Measurements from ENCODE around the gene C1orf174. TPM values are rescaled to one million over a fixed set of nuclear protein-coding genes. Genes with fewer than 3 reads are reported as not detected.

C1orf174 gene
- total RNA-seq, 2 donors from 2014 or later: 14.8 to 15.6 TPM

DNA sequence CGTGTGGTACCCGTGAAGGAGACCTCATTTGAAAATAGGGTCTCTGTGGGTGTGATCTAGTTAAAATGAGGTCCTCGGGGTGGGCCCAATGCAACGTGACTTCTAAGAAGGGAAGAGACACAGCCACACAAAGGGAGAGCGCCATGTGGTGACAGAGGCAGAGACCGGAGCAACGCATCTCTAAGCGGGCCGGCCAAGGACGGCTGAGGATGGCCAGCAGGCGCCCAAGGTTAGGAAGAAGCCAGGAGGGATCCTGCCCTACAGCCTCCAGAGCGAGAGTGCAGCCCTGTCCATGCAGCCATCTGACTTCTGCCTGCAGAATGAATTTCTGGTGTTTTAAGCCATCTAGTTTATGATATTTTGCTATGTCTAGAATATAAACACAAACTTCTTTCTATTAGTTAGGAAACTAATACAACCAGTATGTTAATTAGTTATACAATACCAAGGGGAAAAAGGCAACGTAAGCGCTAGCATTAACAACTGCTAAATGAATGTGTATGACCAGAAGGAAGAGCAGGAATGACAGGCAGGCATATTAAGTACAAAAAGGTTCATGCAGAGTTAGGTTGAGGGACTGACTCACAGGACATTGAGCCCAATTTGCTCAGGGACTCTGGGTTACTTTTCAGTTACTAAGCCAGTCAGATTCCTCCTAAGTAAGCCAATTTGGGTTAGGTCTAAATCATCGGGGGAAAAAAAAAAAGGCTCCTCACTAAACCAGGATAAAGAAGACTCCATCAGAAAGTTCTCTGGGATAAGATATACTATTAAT is 47.2 kb downstream of the C1orf174 start:
- no peak for ATAC-seq
- intact Hi-C loops (cut with DNase I): no loop called here
- TF ChIP-seq POLR2A (IDR thresholded peaks at IDR 0.05): no peak
- TF ChIP-seq, protein P1, sequence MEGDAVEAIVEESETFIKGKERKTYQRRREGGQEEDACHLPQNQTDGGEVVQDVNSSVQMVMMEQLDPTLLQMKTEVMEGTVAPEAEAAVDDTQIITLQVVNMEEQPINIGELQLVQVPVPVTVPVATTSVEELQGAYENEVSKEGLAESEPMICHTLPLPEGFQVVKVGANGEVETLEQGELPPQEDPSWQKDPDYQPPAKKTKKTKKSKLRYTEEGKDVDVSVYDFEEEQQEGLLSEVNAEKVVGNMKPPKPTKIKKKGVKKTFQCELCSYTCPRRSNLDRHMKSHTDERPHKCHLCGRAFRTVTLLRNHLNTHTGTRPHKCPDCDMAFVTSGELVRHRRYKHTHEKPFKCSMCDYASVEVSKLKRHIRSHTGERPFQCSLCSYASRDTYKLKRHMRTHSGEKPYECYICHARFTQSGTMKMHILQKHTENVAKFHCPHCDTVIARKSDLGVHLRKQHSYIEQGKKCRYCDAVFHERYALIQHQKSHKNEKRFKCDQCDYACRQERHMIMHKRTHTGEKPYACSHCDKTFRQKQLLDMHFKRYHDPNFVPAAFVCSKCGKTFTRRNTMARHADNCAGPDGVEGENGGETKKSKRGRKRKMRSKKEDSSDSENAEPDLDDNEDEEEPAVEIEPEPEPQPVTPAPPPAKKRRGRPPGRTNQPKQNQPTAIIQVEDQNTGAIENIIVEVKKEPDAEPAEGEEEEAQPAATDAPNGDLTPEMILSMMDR (IDR thresholded peaks at IDR 0.05): no peak

DNA sequence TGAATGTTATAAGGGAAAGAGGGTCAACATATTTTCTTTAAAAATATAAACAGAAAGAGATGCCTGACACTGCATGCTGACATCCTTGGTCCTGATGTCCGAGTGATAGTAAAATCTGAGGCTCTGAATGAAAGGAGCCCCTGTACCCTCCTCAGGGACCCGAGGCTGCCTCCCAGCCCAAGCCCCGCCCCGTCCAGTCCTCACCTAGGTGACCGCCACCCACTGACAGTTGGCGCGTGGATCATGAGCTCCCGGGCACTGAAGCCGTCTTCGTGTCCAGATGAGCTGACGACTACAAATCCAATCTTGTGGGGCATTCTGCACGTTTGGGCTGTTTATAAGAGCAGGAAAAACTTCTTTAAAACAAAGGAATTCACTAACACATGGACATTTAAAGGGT is 48.0 kb downstream of the C1orf174 start:
- Histone ChIP-seq H3K4me1 (peaks cover 16% of the 10 kb centered on the region), H3K27me3 (no peaks in the 10 kb centered on the region), H3K36me3 (replicated peaks in 1 of 2; ENCODE audit: insufficient read depth in 1 of 2, low read depth in 2 of 2) (peaks cover 0 to 11% of the 10 kb centered on the region in 2 donors), H3K27ac (no peak overlapping the region), H3K4me3 (no peak overlapping the region), H3K9me3 (no peaks in the 10 kb centered on the region)
- no peak for TF ChIP-seq POLR2A (IDR thresholded peaks at IDR 0.05)
- TF ChIP-seq, protein P1 (IDR thresholded peaks at IDR 0.05): no peak
- intact Hi-C loops (cut with DNase I): no loop called here
- ATAC-seq (no peak), DNase-seq (no peak)
- WGBS, 2 donors: 73 to 79% methylated on average over 7 to 12 of the region's 12 CpGs

More for the DNA sequence above, 47.2 kb downstream of the C1orf174 start:
- Histone ChIP-seq H3K36me3 (replicated peaks in 1 of 2; ENCODE audit: insufficient read depth in 1 of 2, low read depth in 2 of 2) (peaks cover 0 to 8% of the 10 kb centered on the region in 2 donors), H3K9me3 (no peaks in the 10 kb centered on the region), H3K27me3 (no peaks in the 10 kb centered on the region), H3K4me3 (no peak overlapping the region), H3K4me1 (peaks cover 17% of the 10 kb centered on the region), H3K27ac (no peak overlapping the region)
- 74 to 81% methylated on average over 14 to 15 of the region's 15 CpGs for WGBS, 2 donors
- DNase-seq: no peak

DNA sequence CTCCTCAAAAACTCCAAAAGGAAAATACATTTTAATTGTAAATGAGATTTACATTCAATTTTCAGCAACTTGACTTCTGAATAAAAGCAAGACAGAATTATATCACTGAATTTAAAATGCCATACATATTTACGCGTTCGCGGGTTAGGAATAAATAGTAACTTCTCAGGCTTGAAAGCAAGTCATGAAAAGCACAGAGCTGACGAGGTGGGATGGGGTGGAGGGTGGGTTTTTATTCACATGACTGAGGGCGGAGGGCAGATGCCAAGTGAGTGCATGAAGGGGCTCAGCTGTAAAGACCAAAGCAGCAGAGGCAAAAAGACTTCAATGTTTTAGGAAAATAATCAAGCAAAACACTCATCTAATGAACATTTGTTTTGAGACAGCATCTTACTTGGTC is 48.8 kb downstream of the C1orf174 start:
- 92 to 95% methylated on average over 6 of the region's 6 CpGs for WGBS, 2 donors

DNA sequence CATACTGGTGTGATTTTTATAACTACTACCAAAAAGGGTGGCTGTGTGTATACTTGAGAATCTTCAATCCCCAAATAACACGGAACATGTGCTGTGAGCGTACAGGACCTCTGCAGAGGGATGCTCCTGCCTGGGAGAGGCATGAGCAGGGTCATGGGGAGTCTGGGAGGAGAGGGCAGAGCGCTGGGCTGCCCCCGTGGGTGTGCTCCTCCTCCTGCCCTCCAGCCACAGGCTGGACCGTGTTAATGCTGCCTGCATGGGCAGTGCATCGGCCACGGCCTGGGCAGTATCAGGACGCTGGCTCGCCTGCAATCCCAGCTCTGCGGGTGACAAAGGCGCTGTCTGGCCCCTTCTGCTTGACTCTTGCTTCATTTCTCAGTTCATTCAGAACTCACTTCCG is 49.2 kb downstream of the C1orf174 start:
- TF ChIP-seq, protein P1 (IDR thresholded peaks at IDR 0.05): no peak
- no peak for TF ChIP-seq POLR2A (IDR thresholded peaks at IDR 0.05)
- Histone ChIP-seq H3K9me3 (no peaks in the 10 kb centered on the region), H3K4me3 (no peak overlapping the region), H3K4me1 (peaks cover 13% of the 10 kb centered on the region), H3K27ac (no peak overlapping the region), H3K36me3 (replicated peaks in 1 of 2; ENCODE audit: insufficient read depth in 1 of 2, low read depth in 2 of 2) (peaks cover 0 to 17% of the 10 kb centered on the region in 2 donors), H3K27me3 (no peaks in the 10 kb centered on the region)
- intact Hi-C loops (cut with DNase I): no loop called here
- WGBS, 2 donors: 81 to 84% methylated on average over 11 to 12 of the region's 12 CpGs
- no peak for DNase-seq
- no peak for ATAC-seq

More for the DNA sequence above, 48.8 kb downstream of the C1orf174 start:
- ATAC-seq: no peak
- no peak for DNase-seq
- no peak overlapping the region for H3K4me3 ChIP-seq
- H3K4me1 ChIP-seq: peaks cover 16% of the 10 kb centered on the region
- intact Hi-C loops (cut with DNase I): no loop called here
- peaks cover 0 to 17% of the 10 kb centered on the region in 2 donors for H3K36me3 ChIP-seq (replicated peaks in 1 of 2; ENCODE audit: insufficient read depth in 1 of 2, low read depth in 2 of 2)
- no peak for TF ChIP-seq POLR2A (IDR thresholded peaks at IDR 0.05)
- TF ChIP-seq, protein P1 (IDR thresholded peaks at IDR 0.05): no peak
- no peaks in the 10 kb centered on the region for H3K27me3 ChIP-seq
- no peak overlapping the region for H3K27ac ChIP-seq
- no peaks in the 10 kb centered on the region for H3K9me3 ChIP-seq

DNA sequence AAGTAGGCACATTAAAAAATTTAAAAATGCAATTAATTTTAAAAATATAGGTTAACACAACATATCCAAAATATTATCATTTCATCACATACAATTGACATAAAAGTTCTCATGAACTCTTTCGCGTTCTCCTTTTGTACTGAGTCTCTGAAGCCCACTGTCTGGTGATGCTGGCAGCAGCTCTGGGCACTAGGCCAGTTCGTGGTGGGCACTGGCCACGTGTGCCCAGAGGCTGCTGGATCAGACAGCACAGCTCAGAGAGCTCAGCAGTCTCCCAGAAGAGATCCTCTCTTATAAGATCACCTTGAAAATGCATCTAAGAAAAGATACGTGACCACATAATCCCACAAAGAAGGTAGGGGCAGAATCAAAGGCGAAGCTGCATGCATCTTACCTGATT is 53.0 kb downstream of the C1orf174 start:
- Histone ChIP-seq H3K27ac (no peak overlapping the region), H3K4me3 (no peak overlapping the region), H3K4me1 (no peaks in the 10 kb centered on the region), H3K9me3 (no peaks in the 10 kb centered on the region), H3K36me3 (replicated peaks in 1 of 2; ENCODE audit: insufficient read depth in 1 of 2, low read depth in 2 of 2) (peaks cover 0 to 25% of the 10 kb centered on the region in 2 donors), H3K27me3 (no peaks in the 10 kb centered on the region)
- TF ChIP-seq POLR2A (IDR thresholded peaks at IDR 0.05): no peak
- TF ChIP-seq, protein P1 (IDR thresholded peaks at IDR 0.05): no peak
- intact Hi-C loops (cut with DNase I): no loop called here
- DNase-seq (no peak), ATAC-seq (no peak)
- WGBS, 2 donors: 78 to 85% methylated on average over 6 of the region's 6 CpGs

All from body of pancreas (tissue), 4 donors.